Spinal cord (tissue), 10 donors: Measurements from ENCODE around the gene OR52B4. TPM values are rescaled to one million over a fixed set of nuclear protein-coding genes. Genes with fewer than 3 reads are reported as not detected.
"Not testable (repeated sequence)": the region's sequence is repeated elsewhere in the genome, so short reads cannot be mapped to it uniquely, and the experiment has no call there.

ENCODE experiments used
- DNase-seq, 6 donors: peaks; one replicate each; pipeline versions ENCODE4 v3.0.0 to v3.0.0-alpha.2; 2013 to 2015; ENCODE audit warnings: low spot score in 6 of 6, low read depth in 4 of 6
- H3K27ac ChIP-seq: one replicate; pipeline ENCODE4 v1.5.1; 2013; ENCODE audit warnings: low read depth, low read length, control low read depth
- H3K27me3 ChIP-seq: one replicate; pipeline ENCODE4 v1.6.1; 2013; ENCODE audit warnings: low read length; ENCODE audit not compliant: control insufficient read depth, insufficient read depth
- H3K36me3 ChIP-seq: one replicate; pipeline ENCODE4 v1.6.1; 2013; ENCODE audit warnings: low read length; ENCODE audit not compliant: control insufficient read depth, insufficient read depth
- H3K4me1 ChIP-seq: one replicate; pipeline ENCODE4 v1.6.1; 2013; ENCODE audit warnings: low read length; ENCODE audit not compliant: control insufficient read depth, insufficient read depth
- H3K4me3 ChIP-seq: one replicate; pipeline ENCODE4 v1.5.1; 2013; ENCODE audit warnings: low read depth, low read length, control low read depth
- H3K9me3 ChIP-seq: one replicate; pipeline ENCODE4 v1.6.1; 2013; ENCODE audit warnings: low read length; ENCODE audit not compliant: control insufficient read depth, insufficient read depth
- WGBS: methylation state at CpG from one replicate; pipeline ENCODE4 v1.1.5; 2013; ENCODE audit warnings: missing lambda C conversion rate; ENCODE audit not compliant: insufficient coverage; 5-methylcytosine and 5-hydroxymethylcytosine counted together
- polyA plus RNA-seq, 2 donors: library from polyadenylated mRNA; unstranded; fragments of 120-200 nt; gene quantifications; one replicate each; pipeline ENCODE4 v1.2.1, GENCODE V29; 2013; ENCODE audit not compliant: insufficient read length in 2 of 2
- total RNA-seq, 2 donors: library from RNA; depleted of rRNA in 1 of 2; stranded (reverse); fragments of 120-200 nt in 1 of 2; fragments of >200 nt in 1 of 2; gene quantifications; one replicate each; pipeline versions ENCODE4 v1.2.3 to v1.2.4, GENCODE V29; 2013 to 2014
- donor health status: healthy.

OR52B4 gene
- total and polyA plus RNA-seq, 4 donors: not detected

GRCh38 chr11:4375431-4376140 is 7.4 kb upstream of the OR52B4 start:
- H3K4me3 ChIP-seq: no peak overlapping the region
- H3K9me3 ChIP-seq: no peaks in the 10 kb centered on the region
- H3K36me3 ChIP-seq: no peaks in the 10 kb centered on the region
- no peak for DNase-seq
- no peaks in the 10 kb centered on the region for H3K27me3 ChIP-seq
- H3K4me1 ChIP-seq: no peaks in the 10 kb centered on the region
- no peak overlapping the region for H3K27ac ChIP-seq
- WGBS: 88% methylated on average over 4 of the region's 5 CpGs

GRCh38 chr11:4370166-4370565 is 2.0 kb upstream of the OR52B4 start:
- H3K27me3 ChIP-seq: no peaks in the 10 kb centered on the region
- WGBS: 61% methylated on average over 2 of the region's 3 CpGs
- H3K9me3 ChIP-seq: no peaks in the 10 kb centered on the region
- H3K4me3 ChIP-seq: no peak overlapping the region
- DNase-seq: no peak
- no peaks in the 10 kb centered on the region for H3K4me1 ChIP-seq
- H3K27ac ChIP-seq: no peak overlapping the region
- no peaks in the 10 kb centered on the region for H3K36me3 ChIP-seq

GRCh38 chr11:4348142-4348541 is 20.0 kb downstream of the OR52B4 start:
- DNase-seq, H3K27me3 ChIP-seq, H3K36me3 ChIP-seq, H3K4me3 ChIP-seq, H3K4me1 ChIP-seq, H3K27ac ChIP-seq, H3K9me3 ChIP-seq: not testable (repeated sequence)
- WGBS: no CpG with 5 or more reads among the region's 5 CpGs

GRCh38 chr11:4345366-4345765 is 22.8 kb downstream of the OR52B4 start:
- DNase-seq, H3K36me3 ChIP-seq, H3K4me1 ChIP-seq, H3K27me3 ChIP-seq, H3K4me3 ChIP-seq, H3K9me3 ChIP-seq, H3K27ac ChIP-seq: not testable (repeated sequence)
- WGBS: no CpG with 5 or more reads among the region's 2 CpGs

GRCh38 chr11:4334356-4334755 is 33.8 kb downstream of the OR52B4 start:
- not testable (repeated sequence) for H3K27ac ChIP-seq, H3K4me3 ChIP-seq, H3K36me3 ChIP-seq, H3K9me3 ChIP-seq, H3K4me1 ChIP-seq, DNase-seq, H3K27me3 ChIP-seq
- WGBS: no CpG with 5 or more reads among the region's 28 CpGs

Other genes starting within 250 kb of the OR52B4 start
- 10 to 100 TPM; 10.1 to 28.2 TPM for gene TRIM21, start 25.3 kb upstream of the OR52B4 start, total RNA-seq
- gene TRIM21, start 25.3 kb upstream of the OR52B4 start, polyA plus RNA-seq: 1 to 10 TPM; 6.9 to 7.6 TPM
- gene OR52K2, start 80.9 kb upstream of the OR52B4 start, total RNA-seq: under 1 TPM in 1 of 2 donors, not detected in 1; 0.30 TPM
- not detected for gene OR52K2, start 80.9 kb upstream of the OR52B4 start, polyA plus RNA-seq
- gene OR52K1, start 114.3 kb upstream of the OR52B4 start, total RNA-seq: under 1 TPM; under 0.01 to 0.06 TPM
- under 1 TPM; 0.11 to 0.35 TPM for gene OR52K1, start 114.3 kb upstream of the OR52B4 start, polyA plus RNA-seq
- gene OR52M1, start 176.8 kb upstream of the OR52B4 start, total RNA-seq: not detected
- gene OR52M1, start 176.8 kb upstream of the OR52B4 start, polyA plus RNA-seq: not detected
- not detected for gene OR52I2, start 213.4 kb upstream of the OR52B4 start, total RNA-seq
- gene OR52I2, start 213.4 kb upstream of the OR52B4 start, polyA plus RNA-seq: not detected
- gene OR52I1, start 225.7 kb upstream of the OR52B4 start, total RNA-seq: not detected
- gene OR52I1, start 225.7 kb upstream of the OR52B4 start, polyA plus RNA-seq: under 1 TPM in 1 of 2 donors, not detected in 1; 0.08 TPM
- 10 to 100 TPM; 11.3 to 15.5 TPM for gene TRIM68, start 239.8 kb upstream of the OR52B4 start, total RNA-seq
- 10 to 100 TPM; 14.0 to 16.3 TPM for gene TRIM68, start 239.8 kb upstream of the OR52B4 start, polyA plus RNA-seq